ENCODE measurements around the gene WEE1.
"Not testable (repeated sequence)": the region's sequence is repeated elsewhere in the genome, so short reads cannot be mapped to it uniquely, and the experiment has no call there.

Gene WEE1

DNA sequence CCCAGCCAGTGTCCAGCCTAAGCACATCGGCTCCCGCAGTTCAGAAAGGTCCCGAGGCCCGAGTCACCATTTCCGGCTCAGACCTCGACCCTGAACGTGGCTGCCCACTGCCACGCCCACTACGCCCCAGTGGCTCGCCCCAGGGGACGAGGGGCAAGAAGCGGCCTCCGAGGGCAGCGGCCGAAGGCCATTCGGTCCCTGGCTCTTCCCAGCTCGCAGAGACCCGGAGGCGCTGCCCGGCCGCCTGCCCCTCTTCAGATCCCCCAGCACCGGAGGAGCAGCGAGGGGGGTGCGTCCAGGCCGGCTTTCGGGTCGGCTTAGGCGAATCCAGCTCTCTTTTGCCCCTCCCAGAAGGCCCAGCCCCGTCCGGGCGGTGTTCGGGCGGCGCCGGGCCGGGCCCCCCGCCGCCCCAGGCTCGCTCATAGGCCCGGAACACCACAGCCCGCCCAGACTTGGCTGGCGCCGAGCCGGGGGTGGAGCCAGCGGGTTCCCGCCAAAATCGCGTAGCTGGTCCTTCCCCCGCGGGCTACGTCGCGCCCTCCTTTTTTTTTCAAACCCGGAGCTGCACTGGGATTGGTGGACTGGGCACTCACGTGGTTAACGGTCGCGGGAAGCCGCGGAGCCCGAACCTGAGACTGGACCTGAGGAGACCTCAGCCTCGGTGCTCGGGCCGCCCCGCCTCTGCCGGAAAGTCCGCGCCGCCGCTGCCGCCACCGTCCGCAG, at the start of gene WEE1:
Gene WEE1 (plus strand): TSS at position 619 of the 723 bp plus-strand sequence. CDS start 264 bp downstream, outside the sequence.
- DNase-seq (ENCODE audit: low read depth in 3 of 3, low spot score in 1 of 3) = peak; percentile 87 to 95 (median 88)

DNA sequence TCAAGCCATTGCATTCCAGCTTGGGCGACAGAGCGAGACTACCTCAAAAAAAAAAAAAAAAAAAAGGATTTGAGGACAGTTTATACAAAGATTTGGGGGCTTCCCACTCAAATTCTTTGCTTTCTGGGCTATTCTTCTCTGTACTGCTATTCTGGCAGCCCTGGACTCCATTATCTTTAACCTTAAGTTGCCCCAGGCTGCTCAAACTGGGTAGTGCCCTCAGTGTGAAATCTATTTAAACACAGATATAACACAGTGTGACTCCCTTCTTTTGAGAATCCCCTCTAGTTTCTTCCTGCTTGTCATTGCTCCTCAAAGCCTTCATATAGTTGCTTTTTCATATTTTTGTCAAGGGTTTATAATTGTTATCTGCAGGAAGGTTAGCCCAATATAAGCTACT, 49.5 kb upstream of the WEE1 start:
- DNase-seq (ENCODE audit: low read depth in 3 of 3, low spot score in 1 of 3) = no peak

DNA sequence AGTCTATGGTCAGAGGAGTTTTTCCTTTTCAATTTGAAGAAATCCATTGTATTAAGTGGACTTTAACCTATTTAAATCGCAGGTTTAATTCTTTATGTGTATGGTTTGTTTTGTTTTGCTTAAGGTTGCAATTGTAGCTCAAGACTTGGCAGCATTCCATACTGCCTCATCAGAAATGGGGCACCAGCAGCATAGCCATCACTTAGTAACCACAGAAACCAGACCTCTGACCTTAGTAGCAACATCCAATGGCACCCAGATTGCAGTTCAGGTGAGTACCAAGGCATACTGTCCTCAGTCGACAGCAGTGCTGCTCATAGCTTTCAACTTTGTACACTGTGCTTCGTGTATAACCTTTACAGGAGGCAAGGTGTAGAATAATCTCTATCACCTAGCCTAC, 48.4 kb upstream of the WEE1 start:
- no peak for DNase-seq (ENCODE audit: low read depth in 3 of 3, low spot score in 1 of 3)

GRCh38 chr11:9527481-9528135, 45.9 kb upstream of the WEE1 start:
- no peak for DNase-seq (ENCODE audit: low read depth in 3 of 3, low spot score in 1 of 3)

GRCh38 chr11:9528136-9528501, 45.4 kb upstream of the WEE1 start:
- no peak for DNase-seq (ENCODE audit: low read depth in 3 of 3, low spot score in 1 of 3)

DNA sequence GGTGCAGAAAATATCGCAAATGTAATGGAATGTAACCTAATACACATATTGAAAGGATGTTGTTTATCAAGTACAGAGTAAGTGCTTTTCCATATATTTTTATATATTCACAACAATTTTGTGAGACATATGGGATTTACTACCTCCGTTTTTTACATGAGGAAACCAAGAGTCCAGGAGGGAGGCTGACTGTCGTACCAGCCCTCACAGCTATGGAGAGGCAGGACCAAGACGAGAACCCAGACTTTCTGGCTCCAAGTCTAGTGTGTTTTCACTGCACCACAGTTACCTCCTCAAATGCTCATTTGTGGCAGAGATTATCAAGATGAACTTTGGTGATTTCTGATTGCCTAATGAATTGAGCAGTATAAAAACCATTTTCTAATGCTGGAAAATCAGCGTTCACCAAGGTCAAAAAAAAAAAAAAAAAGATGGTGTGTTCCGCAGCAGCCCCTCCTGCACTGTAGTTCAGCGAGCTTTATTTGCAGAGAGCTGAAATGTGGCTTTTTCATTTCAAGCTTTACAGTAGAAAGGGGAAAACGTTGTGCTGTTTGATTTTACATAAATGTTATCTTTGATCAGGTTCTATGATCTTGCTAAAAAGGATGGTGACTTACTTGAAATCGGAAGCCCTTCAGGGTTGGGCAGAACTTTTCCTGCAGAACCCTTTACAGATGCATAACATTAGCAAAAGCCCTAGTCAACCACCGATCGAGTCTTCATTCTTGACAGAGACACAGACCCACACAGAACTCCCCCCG, 44.7 kb upstream of the WEE1 start:
- no peak for DNase-seq (ENCODE audit: low read depth in 3 of 3, low spot score in 1 of 3)

GRCh38 chr11:9529334-9529650, 44.2 kb upstream of the WEE1 start:
- DNase-seq (ENCODE audit: low read depth in 3 of 3, low spot score in 1 of 3) = no peak

- no peak for DNase-seq (ENCODE audit: low read depth in 3 of 3, low spot score in 1 of 3)
Observed at GRCh38 chr11:9530020-9530621, 43.3 kb upstream of the WEE1 start.

GRCh38 chr11:9530901-9531625, 42.4 kb upstream of the WEE1 start:
- DNase-seq (ENCODE audit: low read depth in 3 of 3, low spot score in 1 of 3) = no peak

- DNase-seq (ENCODE audit: low read depth in 3 of 3, low spot score in 1 of 3) = no peak
Observed at GRCh38 chr11:9533058-9533457, 40.4 kb upstream of the WEE1 start.

DNA sequence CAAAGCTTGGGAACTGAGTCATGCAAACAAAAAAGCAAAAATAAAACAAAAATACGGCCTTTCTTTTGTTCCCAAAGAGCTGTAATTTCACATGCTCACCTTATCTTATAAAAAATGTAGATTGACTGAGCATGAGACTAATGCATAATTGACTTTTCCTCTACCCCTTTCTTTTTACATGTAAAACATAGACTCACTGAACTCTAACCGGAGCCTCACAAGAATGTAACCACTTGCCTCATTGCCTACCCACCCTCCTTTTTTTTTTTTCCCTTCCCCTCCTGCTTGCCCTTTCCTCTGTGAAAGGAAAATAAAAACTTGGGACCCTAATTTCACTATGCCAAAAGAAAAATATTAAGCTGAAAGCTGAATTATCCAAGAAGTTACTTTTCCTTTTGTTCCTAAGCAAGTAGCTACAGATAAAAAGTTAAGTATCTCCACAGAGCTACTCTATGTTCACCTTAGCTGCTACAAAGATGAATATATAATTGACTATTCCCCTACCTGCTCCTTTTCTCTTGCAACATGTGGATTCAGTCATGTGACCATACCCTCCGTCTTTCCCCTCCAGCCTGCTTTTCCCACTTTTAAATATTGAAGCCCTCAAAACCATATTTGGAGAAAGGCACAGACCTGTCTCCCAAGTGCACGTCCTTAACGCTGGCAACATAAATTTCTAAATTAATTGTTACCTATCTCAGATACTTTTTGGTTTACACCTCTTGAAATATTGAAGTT, 39.6 kb upstream of the WEE1 start:
- DNase-seq (ENCODE audit: low read depth in 3 of 3, low spot score in 1 of 3) = no peak

GRCh38 chr11:9535189-9535781, 38.2 kb upstream of the WEE1 start:
- peak; percentile 43 to 77 (median 50) for DNase-seq (ENCODE audit: low read depth in 3 of 3, low spot score in 1 of 3)

GRCh38 chr11:9538548-9538947, 34.9 kb upstream of the WEE1 start:
- DNase-seq (ENCODE audit: low read depth in 3 of 3, low spot score in 1 of 3) = no peak

DNA sequence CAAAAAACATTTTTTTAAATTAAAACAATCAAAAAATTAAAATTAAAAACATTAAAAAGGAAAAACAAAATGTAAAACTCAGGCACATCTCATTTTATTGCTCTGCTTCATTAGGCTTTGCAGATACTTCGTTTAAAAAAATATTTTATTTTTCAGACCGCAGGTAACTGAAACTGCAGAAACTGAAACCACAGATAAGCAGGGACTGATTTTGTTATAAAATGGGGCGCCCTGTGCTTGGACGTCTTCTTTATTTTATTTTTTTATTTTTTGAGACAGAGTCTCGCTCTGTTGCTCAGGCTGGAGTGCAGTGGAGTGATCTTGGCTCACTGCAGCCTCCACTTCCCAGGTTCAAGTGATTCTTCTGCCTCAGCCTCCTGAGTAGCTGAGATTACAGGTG, 24.3 kb upstream of the WEE1 start:
- not testable (repeated sequence) for DNase-seq (ENCODE audit: low read depth in 3 of 3, low spot score in 1 of 3)

DNA sequence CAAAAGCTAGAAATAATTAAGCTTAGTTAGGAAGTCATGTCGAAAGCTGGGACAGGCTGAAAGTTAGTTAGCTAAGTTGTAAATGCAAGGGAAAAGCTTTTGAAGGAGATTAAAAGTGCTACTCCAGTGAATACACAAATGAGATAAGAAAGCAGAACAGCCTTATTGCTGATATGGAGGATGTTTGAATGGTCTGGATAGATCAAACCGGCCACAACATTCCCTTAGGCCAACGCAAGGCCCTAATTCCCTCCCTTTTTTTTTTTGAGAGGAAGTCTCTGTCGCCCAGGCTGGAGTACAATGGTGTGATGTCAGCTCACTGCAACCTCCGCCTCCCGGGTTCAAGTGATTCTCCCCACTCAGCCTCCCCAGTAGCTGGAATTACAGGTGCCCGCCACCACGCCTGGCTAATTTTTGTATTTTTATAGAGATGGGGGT, 23.3 kb upstream of the WEE1 start:
- DNase-seq (ENCODE audit: low read depth in 3 of 3, low spot score in 1 of 3) = no peak

GRCh38 chr11:9561279-9561982, 12.0 kb upstream of the WEE1 start:
- DNase-seq (ENCODE audit: low read depth in 3 of 3, low spot score in 1 of 3) = no peak

DNA sequence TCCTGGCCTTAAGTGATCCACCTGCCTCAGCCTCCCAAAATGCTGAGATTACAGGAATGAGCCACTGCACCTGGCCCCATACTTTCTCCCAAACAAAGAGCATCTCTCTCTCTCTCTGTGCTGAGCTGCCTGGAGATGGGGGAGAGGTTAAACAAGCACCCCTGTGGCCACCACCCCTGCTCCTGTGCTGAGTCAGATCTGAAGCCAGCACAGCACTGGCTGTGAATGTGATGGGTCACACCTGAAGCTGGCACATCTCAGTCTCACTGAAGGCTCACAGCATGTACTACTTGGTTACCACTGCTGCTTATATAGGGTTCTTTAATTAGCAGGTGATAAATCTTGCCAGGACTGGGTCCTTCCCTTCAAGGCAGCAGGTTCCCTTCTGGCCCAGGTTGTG, 10.8 kb upstream of the WEE1 start:
- no peak for DNase-seq (ENCODE audit: low read depth in 3 of 3, low spot score in 1 of 3)

GRCh38 chr11:9563196-9563730, 10.2 kb upstream of the WEE1 start:
- DNase-seq (ENCODE audit: low read depth in 3 of 3, low spot score in 1 of 3) = no peak

Data from stimulated activated CD4-positive, alpha-beta T cell treated with anti-CD3 and anti-CD28 coated beads, TNF-alpha, amount 100 ng/mL, for 1 hour (primary cell).